Prostate gland (tissue), 2 donors: Measurements from ENCODE around the gene PRCC.

ENCODE experiments used
- POLR2A ChIP-seq: fragments of 450-650 bp; IDR thresholded peaks from one replicate; pipeline ENCODE4 v1.6.1; 2016; ENCODE audit warnings: antibody characterized with exemption, mild to moderate bottlenecking
- TF ChIP-seq, protein P1 (sequence below), 4 experiments: fragments of 200-600 bp in 2 of 4; fragments of 450-650 bp in 2 of 4; sonication (generic) in 2 of 4; IDR thresholded peaks; 1 replicate in 3 of 4; 2 replicates in 1 of 4; pipeline ENCODE4 v1.5.1; 2016 to 2019; ENCODE audit warnings: antibody characterized with exemption in 4 of 4, mild to moderate bottlenecking in 2 of 4, moderate library complexity in 2 of 4

DNA sequence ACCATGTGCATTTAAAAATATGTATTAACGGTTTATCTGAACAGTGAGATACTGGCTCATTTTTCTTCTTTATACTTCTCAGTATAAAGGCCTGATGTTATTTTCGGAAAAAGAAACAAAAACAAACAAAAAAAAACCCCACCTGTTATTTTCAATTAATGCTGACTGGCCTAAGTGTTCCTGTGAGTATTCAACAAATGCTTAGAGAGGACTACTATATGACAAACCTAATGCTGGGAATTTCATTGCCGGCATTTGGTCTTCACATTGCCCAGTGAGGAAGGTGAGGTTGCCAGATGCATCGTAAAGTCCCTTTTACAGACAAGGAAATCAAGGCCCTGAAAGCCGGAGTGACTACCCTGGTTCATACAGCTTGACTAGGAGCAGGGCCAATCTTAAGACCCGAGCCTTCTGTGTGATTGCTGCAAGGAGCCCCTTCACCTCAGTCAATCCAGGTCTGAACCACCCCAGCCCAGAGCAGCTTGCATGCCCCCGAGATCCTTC, 27.0 kb upstream of the PRCC start:
- TF ChIP-seq POLR2A = no peak
- TF ChIP-seq, protein P1, sequence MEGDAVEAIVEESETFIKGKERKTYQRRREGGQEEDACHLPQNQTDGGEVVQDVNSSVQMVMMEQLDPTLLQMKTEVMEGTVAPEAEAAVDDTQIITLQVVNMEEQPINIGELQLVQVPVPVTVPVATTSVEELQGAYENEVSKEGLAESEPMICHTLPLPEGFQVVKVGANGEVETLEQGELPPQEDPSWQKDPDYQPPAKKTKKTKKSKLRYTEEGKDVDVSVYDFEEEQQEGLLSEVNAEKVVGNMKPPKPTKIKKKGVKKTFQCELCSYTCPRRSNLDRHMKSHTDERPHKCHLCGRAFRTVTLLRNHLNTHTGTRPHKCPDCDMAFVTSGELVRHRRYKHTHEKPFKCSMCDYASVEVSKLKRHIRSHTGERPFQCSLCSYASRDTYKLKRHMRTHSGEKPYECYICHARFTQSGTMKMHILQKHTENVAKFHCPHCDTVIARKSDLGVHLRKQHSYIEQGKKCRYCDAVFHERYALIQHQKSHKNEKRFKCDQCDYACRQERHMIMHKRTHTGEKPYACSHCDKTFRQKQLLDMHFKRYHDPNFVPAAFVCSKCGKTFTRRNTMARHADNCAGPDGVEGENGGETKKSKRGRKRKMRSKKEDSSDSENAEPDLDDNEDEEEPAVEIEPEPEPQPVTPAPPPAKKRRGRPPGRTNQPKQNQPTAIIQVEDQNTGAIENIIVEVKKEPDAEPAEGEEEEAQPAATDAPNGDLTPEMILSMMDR (IDR thresholded peaks at IDR 0.05) = no peak
